NCI-H2107 treated with DMSO at 0.1 percent for 48 hours (cell line): Measurements from ENCODE around the gene LGALS13.
"Not testable (repeated sequence)": the region's sequence is repeated elsewhere in the genome, so short reads cannot be mapped to it uniquely, and the experiment has no call there.

ENCODE experiments used
- DNase-seq: peaks from one replicate; lab custom pipeline; 2025; ENCODE audit not compliant: unreplicated experiment; lab: John Stamatoyannopoulos, UW

LGALS13 gene

GRCh38 chr19:39613597-39613996 lies 11.3 kb downstream of the LGALS13 start:
- no peak for DNase-seq

- DNase-seq = no peak
Measured at GRCh38 chr19:39617745-39618144, 15.4 kb downstream of the LGALS13 start.

- DNase-seq = no peak
Measured at GRCh38 chr19:39623946-39624345, 21.6 kb downstream of the LGALS13 start.

- not testable (repeated sequence) for DNase-seq
Measured at GRCh38 chr19:39627631-39628030, 25.3 kb downstream of the LGALS13 start.

GRCh38 chr19:39631178-39631577 lies 28.9 kb downstream of the LGALS13 start:
- no peak for DNase-seq

- no peak for DNase-seq
Measured at GRCh38 chr19:39631626-39632025, 29.3 kb downstream of the LGALS13 start.

GRCh38 chr19:39637891-39638290 lies 35.6 kb downstream of the LGALS13 start:
- no peak for DNase-seq

- DNase-seq = no peak
Measured at GRCh38 chr19:39641773-39642172, 39.4 kb downstream of the LGALS13 start.

- no peak for DNase-seq
Measured at GRCh38 chr19:39643591-39643990, 41.3 kb downstream of the LGALS13 start.

GRCh38 chr19:39645800-39646411 lies 43.6 kb downstream of the LGALS13 start:
- no peak for DNase-seq

GRCh38 chr19:39647918-39648317 lies 45.6 kb downstream of the LGALS13 start:
- no peak for DNase-seq

- DNase-seq = no peak
Measured at GRCh38 chr19:39655613-39656012, 53.3 kb downstream of the LGALS13 start, which contains the start of gene LGALS16. Gene LGALS16 (plus strand): TSS chr19:39655913. CDS start chr19:39655962, 49 bp downstream.
